H1 (cell line): ENCODE measurements around the gene IFT122. TPM values are rescaled to one million over a fixed set of nuclear protein-coding genes. Genes with fewer than 3 reads are reported as not detected.
"Not testable (repeated sequence)": the region's sequence is repeated elsewhere in the genome, so short reads cannot be mapped to it uniquely, and the experiment has no call there.

Source experiments
- CTCF ChIA-PET: fragments of 300-600 bp; sonication (Branson Sonifier 250); formaldehyde crosslinking; loops from one replicate; lab custom pipeline; 2021; ENCODE audit not compliant: partially characterized antibody; lab: Charles Lee
- POLR2A ChIA-PET: fragments of 300-600 bp; sonication (Branson Sonifier 250); formaldehyde crosslinking; loops from one replicate; lab custom pipeline; 2021; ENCODE audit warnings: inconsistent platforms; ENCODE audit not compliant: partially characterized antibody; lab: Charles Lee
- DNase-seq, 2 experiments: peaks; one replicate each; pipeline versions ENCODE4 v3.0.0 to v3.0.0-alpha.2; 2010 to 2022; ENCODE audit warnings: low spot score in 2 of 2, low read depth in 1 of 2, mixed read lengths in 1 of 2
- FAIRE-seq: peaks from 2 replicates; lab custom pipeline; 2011; peaks lifted over from hg19 to GRCh38; lab: Jason Lieb, UNC
- H2AFZ ChIP-seq: 2 replicates; pipeline ENCODE4 v1.8.1; 2012; ENCODE audit warnings: low read length, inconsistent platforms
- H2AK5ac ChIP-seq: 2 replicates; pipeline ENCODE4 v1.6.1; 2013; ENCODE audit warnings: low read depth, low read length
- H2BK120ac ChIP-seq: replicated peaks from 2 replicates; pipeline ENCODE3; 2013; ENCODE audit warnings: low read depth, low read length, inconsistent platforms
- H2BK12ac ChIP-seq: 2 replicates; pipeline ENCODE4 v1.6.1; 2013; ENCODE audit warnings: low read depth, low read length
- H2BK15ac ChIP-seq: 2 replicates; pipeline ENCODE4 v1.6.1; 2013; ENCODE audit warnings: low read length
- H2BK20ac ChIP-seq: 2 replicates; pipeline ENCODE4 v1.6.1; 2013; ENCODE audit warnings: low read length
- H2BK5ac ChIP-seq: 2 replicates; pipeline ENCODE4 v1.6.1; 2013; ENCODE audit warnings: low read depth, low read length
- H3K14ac ChIP-seq: 2 replicates; pipeline ENCODE4 v1.6.1; 2013; ENCODE audit warnings: inconsistent platforms; ENCODE audit not compliant: insufficient read length
- H3K18ac ChIP-seq: 2 replicates; pipeline ENCODE4 v1.6.1; 2013; ENCODE audit warnings: low read length; ENCODE audit errors: extremely low read depth
- H3K23ac ChIP-seq: 2 replicates; pipeline ENCODE4 v1.6.1; 2013; ENCODE audit warnings: inconsistent platforms; ENCODE audit not compliant: insufficient read length
- H3K23me2 ChIP-seq: 2 replicates; pipeline ENCODE4 v1.6.1; 2013; ENCODE audit warnings: low read depth, low read length
- H3K27ac ChIP-seq: 2 replicates; pipeline ENCODE4 v1.6.1; 2011; ENCODE audit warnings: low read depth, low read length, inconsistent platforms
- H3K27me3 ChIP-seq, 4 experiments: replicated peaks in 1 of 4; 1 replicate in 1 of 4; 2 replicates in 3 of 4; pipeline versions ENCODE4 v1.6.1 to v1.8.1; 2011 to 2013; ENCODE audit warnings: low read length in 3 of 4, mild to moderate bottlenecking in 3 of 4, inconsistent platforms in 2 of 4, mixed read lengths in 2 of 4, moderate library complexity in 1 of 4; ENCODE audit not compliant: control insufficient read depth in 3 of 4, insufficient read depth in 3 of 4; ENCODE audit errors: extremely low read depth in 1 of 4
- H3K36me3 ChIP-seq, 4 experiments: 2 replicates each; pipeline versions ENCODE4 v1.6.1 to v1.8.1; 2011 to 2013; ENCODE audit warnings: mild to moderate bottlenecking in 4 of 4, low read length in 3 of 4, moderate library complexity in 2 of 4, control low read depth in 1 of 4, inconsistent platforms in 1 of 4; ENCODE audit not compliant: insufficient read depth in 4 of 4, control insufficient read depth in 2 of 4
- H3K4ac ChIP-seq: replicated peaks from 2 replicates; pipeline ENCODE3; 2013; ENCODE audit warnings: low read length, low read depth, mixed read lengths, inconsistent platforms; ENCODE audit not compliant: insufficient read length
- H3K4me1 ChIP-seq, 4 experiments: replicated peaks in 1 of 4; 1 replicate in 1 of 4; 2 replicates in 3 of 4; pipeline versions ENCODE4 v1.6.1 to v1.8.1; 2011 to 2013; ENCODE audit warnings: low read length in 3 of 4, inconsistent platforms in 2 of 4, mixed read lengths in 1 of 4; ENCODE audit not compliant: insufficient read depth in 4 of 4, control insufficient read depth in 3 of 4
- H3K4me2 ChIP-seq, 2 experiments: 2 replicates each; pipeline versions ENCODE4 v1.6.1 to v1.8.1; 2011 to 2013; ENCODE audit warnings: low read depth in 2 of 2, low read length in 2 of 2, control low read depth in 1 of 2, inconsistent platforms in 1 of 2, mild to moderate bottlenecking in 1 of 2; ENCODE audit not compliant: insufficient read depth in 1 of 2
- H3K4me3 ChIP-seq, 4 experiments: fragments of 200-600, 300-600 bp in 1 of 4; sonication (generic), shearing (Covaris generic), sonication (Bioruptor Twin) in 1 of 4; 2 replicates each; pipeline versions ENCODE4 v1.5.1 to v1.8.1; 2011 to 2016; ENCODE audit warnings: low read length in 4 of 4, low read depth in 3 of 4, control low read depth in 2 of 4, inconsistent platforms in 2 of 4, mild to moderate bottlenecking in 2 of 4, mixed read lengths in 1 of 4, moderate library complexity in 1 of 4; ENCODE audit not compliant: insufficient read depth in 2 of 4; ENCODE audit errors: extremely low read depth in 1 of 4
- H3K56ac ChIP-seq: replicated peaks from 2 replicates; pipeline ENCODE3; 2013; ENCODE audit warnings: low read depth, mild to moderate bottlenecking, mixed read lengths, low read length, inconsistent platforms; ENCODE audit not compliant: insufficient read length
- H3K79me1 ChIP-seq: 2 replicates; pipeline ENCODE4 v1.6.1; 2013; ENCODE audit warnings: low read depth, low read length, control low read depth
- H3K79me2 ChIP-seq, 2 experiments: 2 replicates each; pipeline versions ENCODE4 v1.6.1 to v1.8.1; 2012 to 2013; ENCODE audit warnings: low read length in 2 of 2, mild to moderate bottlenecking in 2 of 2, inconsistent platforms in 1 of 2; ENCODE audit not compliant: insufficient read depth in 2 of 2, control insufficient read depth in 1 of 2
- H3K9ac ChIP-seq, 4 experiments: replicated peaks in 1 of 4; 1 replicate in 1 of 4; 2 replicates in 3 of 4; pipeline versions ENCODE4 v1.6.1 to v1.8.1; 2011 to 2013; ENCODE audit warnings: low read depth in 3 of 4, low read length in 3 of 4, control low read depth in 2 of 4, mild to moderate bottlenecking in 2 of 4, moderate library complexity in 2 of 4, inconsistent platforms in 1 of 4; ENCODE audit errors: extremely low read depth in 1 of 4
- H3K9me3 ChIP-seq, 2 experiments: 2 replicates each; pipeline versions ENCODE4 v1.6.1 to v1.8.1; 2012 to 2013; ENCODE audit warnings: mild to moderate bottlenecking in 2 of 2, moderate library complexity in 2 of 2, control low read depth in 1 of 2, inconsistent platforms in 1 of 2, low read depth in 1 of 2, low read length in 1 of 2, mixed read lengths in 1 of 2; ENCODE audit not compliant: insufficient read depth in 2 of 2
- H4K20me1 ChIP-seq, 2 experiments: replicated peaks in 1 of 2; 2 replicates each; pipeline versions ENCODE3 to v1.8.1; 2011 to 2013; ENCODE audit warnings: inconsistent platforms in 2 of 2, low read length in 2 of 2, mild to moderate bottlenecking in 1 of 2; ENCODE audit not compliant: insufficient read depth in 2 of 2, control insufficient read depth in 1 of 2
- H4K5ac ChIP-seq: 2 replicates; pipeline ENCODE4 v1.6.1; 2013; ENCODE audit warnings: low read length, low read depth, mixed read lengths, inconsistent platforms; ENCODE audit not compliant: insufficient read length
- H4K8ac ChIP-seq: 2 replicates; pipeline ENCODE4 v1.8.0; 2013; ENCODE audit warnings: mild to moderate bottlenecking, moderate library complexity, low read length, inconsistent platforms; ENCODE audit not compliant: insufficient read depth; ENCODE audit errors: extremely low read depth
- H4K91ac ChIP-seq: replicated peaks from 2 replicates; pipeline ENCODE3; 2013; ENCODE audit warnings: low read length, mixed read lengths, inconsistent platforms; ENCODE audit not compliant: insufficient read length
- WGBS, 2 experiments: shearing (Covaris generic) in 1 of 2; methylation state at CpG; one replicate each; pipeline versions ENCODE4 v1.1.6 to v1.1.7; 2013 to 2015; ENCODE audit warnings: low lambda C conversion rate in 2 of 2, mixed read lengths in 2 of 2, inconsistent platforms in 1 of 2, low coverage in 1 of 2, missing lambda C conversion rate in 1 of 2; ENCODE audit not compliant: insufficient replicate concordance in 2 of 2, insufficient coverage in 1 of 2, insufficient read length in 1 of 2; ENCODE audit errors: extremely low coverage in 1 of 2, missing lambda C conversion rate in 1 of 2; 5-methylcytosine and 5-hydroxymethylcytosine counted together
- polyA plus RNA-seq, 7 experiments: library from polyadenylated mRNA; depleted of rRNA in 3 of 7; stranded (reverse) in 5 of 7; unstranded in 2 of 7; fragments of >200 nt in 5 of 7; fragments of 200-250 nt in 2 of 7; gene quantifications; 1 replicate in 5 of 7; 2 replicates in 1 of 7; 4 replicates in 1 of 7; pipeline versions ENCODE4 v1.2.1 to v1.2.3, GENCODE V29; 2011 to 2013; ENCODE audit warnings: missing spikeins in 2 of 7, mixed read lengths in 2 of 7
- total RNA-seq: library from RNA; stranded (reverse); fragmentation: NEBNext Ultra II Directional; extraction: Animal tissue kit (Norgen Biotek cat#: 25700); gene quantifications from 2 replicates; pipeline ENCODE4 v1.2.1, GENCODE V29; 2021

IFT122 gene
- total and polyA plus RNA-seq, 2 of the 8 experiments (the other 6 are each of a cell fraction or from before 2014, with no cell fraction given) = 23.7 to 25.1 TPM

DNA sequence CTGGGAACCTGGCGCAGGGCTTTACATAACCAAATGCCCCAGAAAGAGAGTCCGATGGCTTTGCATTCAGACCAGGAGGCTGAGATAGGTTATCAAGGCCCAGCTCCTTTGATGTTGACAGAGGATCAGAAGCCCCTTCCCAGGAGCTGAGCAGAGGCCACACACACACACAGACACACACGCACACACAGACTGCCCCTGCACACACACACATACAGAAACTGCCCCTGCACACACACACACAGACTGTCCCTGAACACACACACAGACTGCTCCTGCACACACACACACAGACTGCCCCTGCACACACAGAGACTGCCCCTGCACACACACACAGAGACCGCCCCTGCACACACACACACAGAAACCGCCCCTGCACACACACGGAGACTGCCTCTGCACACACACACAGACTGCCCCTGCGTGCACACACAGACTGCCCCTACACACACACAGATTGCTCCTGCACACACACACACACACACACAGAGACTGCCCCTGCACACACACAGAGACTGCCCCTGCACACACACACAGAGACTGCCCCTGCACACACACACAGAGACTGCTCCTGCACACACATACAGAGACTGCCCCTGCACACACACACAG, 75.9 kb downstream of the IFT122 start:
- H3K79me2 ChIP-seq, H2BK5ac ChIP-seq, H4K20me1 ChIP-seq, DNase-seq, H3K27me3 ChIP-seq, H3K36me3 ChIP-seq, H2BK12ac ChIP-seq, H3K4me3 ChIP-seq, H3K14ac ChIP-seq, H3K18ac ChIP-seq, POLR2A ChIA-PET, H3K23me2 ChIP-seq, H3K79me1 ChIP-seq, FAIRE-seq, H4K5ac ChIP-seq, H2AK5ac ChIP-seq, H2BK15ac ChIP-seq, H2BK20ac ChIP-seq, H4K8ac ChIP-seq, H3K23ac ChIP-seq, H3K4ac ChIP-seq, H2AFZ ChIP-seq, H3K27ac ChIP-seq, H3K9me3 ChIP-seq, H3K9ac ChIP-seq, H3K4me1 ChIP-seq, H3K4me2 ChIP-seq, H3K56ac ChIP-seq, H4K91ac ChIP-seq, H2BK120ac ChIP-seq: not testable (repeated sequence)
- WGBS, 2 experiments = 85% methylated on average over 7 of the region's 7 CpGs; no CpG with 5 or more reads in 1 of the 2 experiments
- CTCF ChIA-PET = interaction anchor here (1.5 kb wide), 1 partner anchor 112 kb away, joined by 4 read pairs; no protein-coding TSS in a partner anchor
